22Rv1 (cell line): ENCODE measurements around the gene LST1.

ENCODE experiments used
- CTCF ChIP-seq: fragments of 450-650 bp; IDR thresholded peaks from 2 replicates; pipeline ENCODE4 v1.5.1; 2017; ENCODE audit warnings: mild to moderate bottlenecking
- ZFX ChIP-seq: fragments of 450-650 bp; IDR thresholded peaks from 2 replicates; pipeline ENCODE4 v1.6.1; 2017; ENCODE audit warnings: antibody characterized with exemption, borderline replicate concordance

DNA sequence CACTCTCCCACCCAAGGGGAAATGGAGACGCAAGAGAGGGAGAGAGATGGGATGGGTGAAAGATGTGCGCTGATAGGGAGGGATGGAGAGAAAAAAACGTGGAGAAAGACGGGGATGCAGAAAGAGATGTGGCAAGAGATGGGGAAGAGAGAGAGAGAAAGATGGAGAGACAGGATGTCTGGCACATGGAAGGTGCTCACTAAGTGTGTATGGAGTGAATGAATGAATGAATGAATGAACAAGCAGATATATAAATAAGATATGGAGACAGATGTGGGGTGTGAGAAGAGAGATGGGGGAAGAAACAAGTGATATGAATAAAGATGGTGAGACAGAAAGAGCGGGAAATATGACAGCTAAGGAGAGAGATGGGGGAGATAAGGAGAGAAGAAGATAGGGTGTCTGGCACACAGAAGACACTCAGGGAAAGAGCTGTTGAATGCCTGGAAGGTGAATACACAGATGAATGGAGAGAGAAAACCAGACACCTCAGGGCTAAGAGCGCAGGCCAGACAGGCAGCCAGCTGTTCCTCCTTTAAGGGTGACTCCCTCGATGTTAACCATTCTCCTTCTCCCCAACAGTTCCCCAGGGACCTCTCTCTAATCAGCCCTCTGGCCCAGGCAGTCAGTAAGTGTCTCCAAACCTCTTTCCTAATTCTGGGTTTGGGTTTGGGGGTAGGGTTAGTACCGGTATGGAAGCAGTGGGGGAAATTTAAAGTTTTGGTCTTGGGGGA is 10.0 kb upstream of the LST1 start:
- TF ChIP-seq CTCF, result no peak
- no peak for TF ChIP-seq ZFX
